Endodermal cell (in vitro differentiated cells): ENCODE results near the gene KCNIP3. TPM values are rescaled to one million over a fixed set of nuclear protein-coding genes. Genes with fewer than 3 reads are reported as not detected.
A peak's percentile ranks its signal among the peaks of the same experiment; 100 is the strongest.

ENCODE experiments used
- DNase-seq: peaks from one replicate; pipeline ENCODE4 v3.0.0-alpha.2; 2017
- H3K27ac ChIP-seq: 2 replicates; pipeline ENCODE4 v1.5.1; 2013; ENCODE audit warnings: mild to moderate bottlenecking, low read depth, low read length, moderate library complexity
- H3K27me3 ChIP-seq: 2 replicates; pipeline ENCODE4 v1.6.1; 2013; ENCODE audit warnings: mild to moderate bottlenecking, low read length, moderate library complexity; ENCODE audit not compliant: insufficient read depth, control insufficient read depth, poor library complexity, severe bottlenecking
- H3K36me3 ChIP-seq: 2 replicates; pipeline ENCODE4 v1.7.0; 2013; ENCODE audit warnings: mild to moderate bottlenecking, low read length, moderate library complexity; ENCODE audit not compliant: control insufficient read depth, insufficient read depth
- H3K4me1 ChIP-seq: one replicate; pipeline ENCODE4 v1.7.0; 2013; ENCODE audit warnings: low read length; ENCODE audit not compliant: control insufficient read depth, insufficient read depth
- H3K4me3 ChIP-seq: 2 replicates; pipeline ENCODE4 v1.5.1; 2013; ENCODE audit warnings: mild to moderate bottlenecking, low read length, moderate library complexity
- H3K9ac ChIP-seq: 2 replicates; pipeline ENCODE4 v1.6.1; 2013; ENCODE audit warnings: mild to moderate bottlenecking, low read length, moderate library complexity; ENCODE audit not compliant: poor library complexity, severe bottlenecking; ENCODE audit errors: extremely low read depth
- H3K9me3 ChIP-seq: 2 replicates; pipeline ENCODE4 v1.6.1; 2013; ENCODE audit warnings: mild to moderate bottlenecking, low read length, moderate library complexity; ENCODE audit not compliant: control insufficient read depth
- H3K27ac Mint-ChIP-seq: 2 replicates; pipeline ENCODE4 v1.8.0; 2020; ENCODE audit warnings: mixed read lengths
- H3K27me3 Mint-ChIP-seq: 2 replicates; pipeline ENCODE4 v1.8.0; 2021; ENCODE audit warnings: mild to moderate bottlenecking, mixed read lengths; ENCODE audit not compliant: insufficient read depth
- H3K36me3 Mint-ChIP-seq: 2 replicates; pipeline ENCODE4 v1.8.0; 2020; ENCODE audit warnings: low read depth, mixed read lengths
- H3K4me1 Mint-ChIP-seq: 2 replicates; pipeline ENCODE4 v1.8.0; 2020; ENCODE audit warnings: mixed read lengths
- H3K4me3 Mint-ChIP-seq: 2 replicates; pipeline ENCODE4 v1.8.0; 2020; ENCODE audit warnings: mild to moderate bottlenecking, moderate library complexity, mixed read lengths
- H3K9me3 Mint-ChIP-seq: 2 replicates; pipeline ENCODE4 v1.8.0; 2020; ENCODE audit warnings: mild to moderate bottlenecking, mixed read lengths
- CTCF ChIP-seq: fragments of 200-600 bp; sonication (generic); conservative IDR thresholded peaks from 2 replicates; pipeline ENCODE4 v1.5.0; 2021; ENCODE audit warnings: antibody characterized with exemption, mild to moderate bottlenecking
- WGBS, 2 experiments: methylation state at CpG; one replicate each; pipeline versions ENCODE4 v1.1.5 to v1.1.7; 2013; ENCODE audit warnings: missing lambda C conversion rate in 2 of 2, mixed read lengths in 1 of 2; ENCODE audit not compliant: insufficient coverage in 1 of 2, insufficient read length in 1 of 2; 5-methylcytosine and 5-hydroxymethylcytosine counted together
- total RNA-seq, 2 donors: library from RNA; stranded (reverse); fragmentation: NEBNext Ultra II Directional in 1 of 2; extraction: Animal tissue kit (Norgen Biotek cat#: 25700) in 1 of 2; gene quantifications; 2 replicates in 1 of 2; 3 replicates in 1 of 2; pipeline ENCODE4 v1.2.1, GENCODE V29; 2021

KCNIP3 gene
- total RNA-seq, 2 donors from 2014 or later, result 0.26 to 1.3 TPM

GRCh38 chr2:95306336-95306895 lies 9.3 kb downstream of the KCNIP3 start:
- Histone ChIP-seq H3K27ac (no peak overlapping the region), H3K9ac (no peak overlapping the region), H3K9me3 (no peaks in the 10 kb centered on the region), H3K27me3 (no peaks in the 10 kb centered on the region), H3K4me1 (no peaks in the 10 kb centered on the region), H3K36me3 (no peaks in the 10 kb centered on the region), H3K4me3 (no peak overlapping the region)
- H3K27ac Mint-ChIP-seq, result no peak overlapping the region
- H3K4me3 Mint-ChIP-seq, result no peak overlapping the region
- H3K9me3 Mint-ChIP-seq, result no peaks in the 10 kb centered on the region
- H3K36me3 Mint-ChIP-seq, result no peaks in the 10 kb centered on the region
- no peaks in the 10 kb centered on the region for H3K4me1 Mint-ChIP-seq
- 89 to 97% methylated on average over 4 to 10 of the region's 10 CpGs for WGBS, 2 experiments
- no peak for TF ChIP-seq CTCF
- no peak for DNase-seq
- H3K27me3 Mint-ChIP-seq, result no peaks in the 10 kb centered on the region

GRCh38 chr2:95307036-95307435 lies 9.9 kb downstream of the KCNIP3 start:
- Mint-ChIP-seq H3K4me1 (no peaks in the 10 kb centered on the region), H3K4me3 (no peak overlapping the region), H3K9me3 (no peaks in the 10 kb centered on the region), H3K27me3 (no peaks in the 10 kb centered on the region), H3K27ac (no peak overlapping the region), H3K36me3 (no peaks in the 10 kb centered on the region)
- Histone ChIP-seq H3K4me3 (no peak overlapping the region), H3K36me3 (no peaks in the 10 kb centered on the region), H3K9ac (no peak overlapping the region), H3K27me3 (no peaks in the 10 kb centered on the region), H3K4me1 (no peaks in the 10 kb centered on the region), H3K27ac (no peak overlapping the region), H3K9me3 (no peaks in the 10 kb centered on the region)
- 86 to 95% methylated on average over 3 to 5 of the region's 5 CpGs for WGBS, 2 experiments
- peak; percentile 15 for TF ChIP-seq CTCF
- peak; percentile 58 for DNase-seq

DNA sequence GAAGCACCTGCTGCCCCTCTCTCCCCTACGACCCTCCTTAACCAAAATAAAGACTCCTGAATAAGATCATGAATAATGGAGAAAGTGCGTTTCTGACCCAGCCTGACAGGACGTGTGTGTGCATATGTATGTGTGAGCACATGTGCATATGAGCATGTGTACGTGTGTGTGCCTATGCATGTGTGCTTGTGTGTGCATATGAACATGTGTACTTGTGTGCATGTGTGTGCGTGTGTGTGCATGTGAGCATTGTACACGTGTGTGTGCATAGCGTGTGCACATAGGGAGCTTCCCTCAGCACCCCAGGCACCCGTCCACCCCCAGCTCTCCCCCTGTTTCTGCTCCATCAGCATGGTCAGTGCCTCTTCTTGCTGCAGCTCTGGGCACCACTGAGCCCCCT lies 10.7 kb downstream of the KCNIP3 start:
- no peaks in the 10 kb centered on the region for H3K36me3 ChIP-seq
- Mint-ChIP-seq H3K36me3 (no peaks in the 10 kb centered on the region), H3K9me3 (no peaks in the 10 kb centered on the region), H3K27me3 (no peaks in the 10 kb centered on the region), H3K4me3 (no peak overlapping the region), H3K4me1 (no peaks in the 10 kb centered on the region), H3K27ac (no peak overlapping the region)
- no peaks in the 10 kb centered on the region for H3K4me1 ChIP-seq
- 80 to 100% methylated on average over 2 to 8 of the region's 8 CpGs for WGBS, 2 experiments
- no peak overlapping the region for H3K4me3 ChIP-seq
- H3K27ac ChIP-seq, result no peak overlapping the region
- DNase-seq, result no peak
- no peak for TF ChIP-seq CTCF
- H3K27me3 ChIP-seq, result no peaks in the 10 kb centered on the region
- H3K9ac ChIP-seq, result no peak overlapping the region
- H3K9me3 ChIP-seq, result no peaks in the 10 kb centered on the region
